Mononuclear cell (primary cell): ENCODE results near the gene NOL7. TPM values are rescaled to one million over a fixed set of nuclear protein-coding genes. Genes with fewer than 3 reads are reported as not detected.

ENCODE experiments used
- total RNA-seq: library from RNA; depleted of rRNA; stranded (reverse); fragments of >200 nt; gene quantifications from one replicate; pipeline ENCODE4 v1.2.3, GENCODE V29; 2012

Gene NOL7
- total RNA-seq, 1 donor: 46.2 TPM

Other genes starting within 250 kb of the NOL7 start
- gene GFOD1, start 127.7 kb upstream of the NOL7 start, total RNA-seq: 10.3 TPM
- 6.2 TPM for gene SIRT5, start 40.7 kb upstream of the NOL7 start, total RNA-seq
- 61.4 TPM for gene RANBP9, start 96.5 kb downstream of the NOL7 start, total RNA-seq
- 5.5 TPM for gene MCUR1, start 199.2 kb downstream of the NOL7 start, total RNA-seq